Measurements from ENCODE around the gene HPCAL1.
"Not testable (repeated sequence)": the region's sequence is repeated elsewhere in the genome, so short reads cannot be mapped to it uniquely, and the experiment has no call there.

Gene HPCAL1

GRCh38 chr2:10286216-10287037 lies 16.3 kb upstream of the HPCAL1 start:
- no peak for TF ChIP-seq CTCF (IDR thresholded peaks at IDR 0.05; ENCODE audit: low read depth, low read length, missing control alignments)
- H3K4me3 ChIP-seq (ENCODE audit: low read depth, low read length): no peak overlapping the region
- DNase-seq (ENCODE audit: low read depth): no peak

DNA sequence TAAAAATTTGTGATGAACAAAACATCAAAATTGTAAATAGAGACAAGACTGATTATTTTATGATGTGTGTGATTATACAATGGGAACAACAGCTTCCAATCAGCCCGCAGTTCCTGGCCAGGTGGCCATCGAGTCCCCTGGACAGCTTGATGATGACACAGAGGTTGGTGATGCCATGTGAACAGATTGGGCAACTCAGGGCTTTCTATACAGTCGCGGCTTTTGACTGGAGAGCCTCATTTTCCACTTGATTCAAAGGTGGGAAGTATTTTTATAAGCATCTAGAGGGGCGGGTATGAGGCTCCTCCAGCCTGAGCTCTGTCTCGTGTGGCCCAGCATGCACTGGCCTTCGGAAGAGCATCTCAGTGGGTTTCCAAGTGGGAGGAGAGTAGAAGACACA lies 14.9 kb upstream of the HPCAL1 start:
- no peak for DNase-seq (ENCODE audit: low read depth)
- no peak for TF ChIP-seq CTCF (IDR thresholded peaks at IDR 0.05; ENCODE audit: low read depth, low read length, missing control alignments)
- no peak overlapping the region for H3K4me3 ChIP-seq (ENCODE audit: low read depth, low read length)

GRCh38 chr2:10288606-10289005 lies 14.1 kb upstream of the HPCAL1 start:
- DNase-seq (ENCODE audit: low read depth): no peak
- no peak for TF ChIP-seq CTCF (IDR thresholded peaks at IDR 0.05; ENCODE audit: low read depth, low read length, missing control alignments)
- no peak overlapping the region for H3K4me3 ChIP-seq (ENCODE audit: low read depth, low read length)

- TF ChIP-seq CTCF (IDR thresholded peaks at IDR 0.05; ENCODE audit: low read depth, low read length, missing control alignments): no peak
- no peak for DNase-seq (ENCODE audit: low read depth)
- H3K4me3 ChIP-seq (ENCODE audit: low read depth, low read length): no peak overlapping the region
These were observed 13.4 kb upstream of the HPCAL1 start for GRCh38 chr2:10289352-10289751.

- H3K4me3 ChIP-seq (ENCODE audit: low read depth, low read length): no peak overlapping the region
- no peak for DNase-seq (ENCODE audit: low read depth)
- no peak for TF ChIP-seq CTCF (IDR thresholded peaks at IDR 0.05; ENCODE audit: low read depth, low read length, missing control alignments)
These were observed 12.8 kb upstream of the HPCAL1 start for GRCh38 chr2:10289891-10290290.

- not testable (repeated sequence) for H3K4me3 ChIP-seq (ENCODE audit: low read depth, low read length); DNase-seq (ENCODE audit: low read depth)
These were observed 11.3 kb upstream of the HPCAL1 start for GRCh38 chr2:10291376-10291775.

DNA sequence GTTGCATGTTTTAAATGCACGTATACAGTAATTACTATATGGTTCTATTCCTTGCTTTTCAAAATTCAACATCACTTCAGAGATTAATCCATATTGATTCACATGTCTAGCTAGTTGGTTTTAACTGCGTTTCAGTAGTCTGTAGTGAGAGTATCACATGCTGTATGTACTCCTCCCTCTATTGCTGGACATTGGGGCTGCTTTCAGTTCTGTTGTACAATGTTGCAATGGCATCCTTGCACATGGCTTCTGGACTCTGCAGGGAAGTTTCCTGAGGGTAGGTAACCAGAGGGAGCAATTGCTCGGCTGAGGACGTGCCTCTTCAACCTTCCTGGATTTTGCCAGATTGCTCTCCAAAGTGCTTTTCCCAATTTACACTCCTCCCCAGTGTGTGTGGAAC lies 10.7 kb upstream of the HPCAL1 start:
- TF ChIP-seq CTCF (IDR thresholded peaks at IDR 0.05; ENCODE audit: low read depth, low read length, missing control alignments): no peak
- DNase-seq (ENCODE audit: low read depth): no peak
- no peak overlapping the region for H3K4me3 ChIP-seq (ENCODE audit: low read depth, low read length)

All from GM12864 (cell line).